Peyer's patch (tissue), 4 donors: Measurements from ENCODE around the gene RCSD1. TPM values are rescaled to one million over a fixed set of nuclear protein-coding genes. Genes with fewer than 3 reads are reported as not detected.

Experiments used
- DNase-seq, 3 donors: peaks; one replicate each; pipeline ENCODE4 v3.0.0-alpha.2; 2017 to 2019
- H3K27ac ChIP-seq, 4 donors: fragments of 200-600 bp; sonication (generic); one replicate each; pipeline ENCODE4 v1.5.1; 2016 to 2019
- H3K27me3 ChIP-seq, 2 donors: fragments of 200-600 bp; sonication (generic); one replicate each; pipeline ENCODE4 v1.5.1; 2019
- H3K36me3 ChIP-seq, 3 donors: fragments of 200-600 bp; sonication (generic); one replicate each; pipeline ENCODE4 v1.5.1; 2016 to 2019
- H3K4me1 ChIP-seq, 4 donors: fragments of 200-600 bp; sonication (generic); one replicate each; pipeline ENCODE4 v1.5.1; 2016 to 2019
- H3K4me3 ChIP-seq, 4 donors: fragments of 200-600 bp; sonication (generic); 1 replicate in 3 of 4; 2 replicates in 1 of 4; pipeline ENCODE4 v1.5.1; 2016 to 2019; ENCODE audit warnings: mild to moderate bottlenecking in 1 of 4
- H3K9me3 ChIP-seq, 4 donors: fragments of 200-600 bp; sonication (generic); one replicate each; pipeline ENCODE4 v1.5.1; 2016 to 2019; ENCODE audit warnings: mild to moderate bottlenecking in 1 of 4
- CTCF ChIP-seq, 6 experiments: fragments of 450-650 bp in 4 of 6; fragments of 200-600 bp in 2 of 6; sonication (generic) in 1 of 6; IDR thresholded peaks; one replicate each; pipeline ENCODE4 v1.5.1; 2017 to 2019; ENCODE audit warnings: antibody characterized with exemption in 6 of 6, mild to moderate bottlenecking in 3 of 6, moderate library complexity in 1 of 6
- POLR2A ChIP-seq, 2 donors: fragments of 450-650 bp; IDR thresholded peaks; one replicate each; pipeline ENCODE4 v1.5.1; 2017; ENCODE audit warnings: antibody characterized with exemption in 2 of 2, mild to moderate bottlenecking in 2 of 2, moderate library complexity in 2 of 2
- total RNA-seq, 4 donors: library from RNA; depleted of rRNA; stranded (reverse); fragments of >200 nt; gene quantifications; one replicate each; pipeline ENCODE4 v1.1.0, GENCODE V29; 2016

The RCSD1 gene
- total RNA-seq, 4 donors from 2014 or later = 6.7 to 95.7 (median 11.5) TPM

DNA sequence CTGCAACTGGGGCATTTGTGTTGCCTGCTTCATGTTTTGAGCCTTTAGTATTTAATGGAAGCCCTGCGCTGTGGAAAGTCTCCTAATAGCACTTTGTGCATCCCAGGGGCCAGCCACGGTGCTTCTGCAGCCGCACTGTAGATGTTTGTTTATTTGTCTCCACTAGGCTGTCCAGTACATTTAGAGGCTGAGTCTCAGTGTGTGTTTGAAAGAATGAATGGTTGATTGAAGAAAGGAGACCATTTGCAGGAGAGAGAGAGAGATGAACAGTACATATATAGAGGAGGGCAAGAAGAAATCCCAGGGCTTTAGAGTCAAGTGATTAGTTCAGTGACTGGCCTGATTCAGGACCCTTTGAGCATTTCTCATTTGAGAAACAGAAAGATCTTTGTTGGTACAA, 125.6 kb downstream of the RCSD1 start:
- Histone ChIP-seq H3K4me3 (no peak overlapping the region), H3K27me3 (no peaks in the 10 kb centered on the region), H3K4me1 (peaks cover 0 to 41% (median 2%) of the 10 kb centered on the region in 4 donors), H3K36me3 (no peaks in the 10 kb centered on the region), H3K27ac (no peak overlapping the region), H3K9me3 (no peaks in the 10 kb centered on the region)
- DNase-seq = no peak
- TF ChIP-seq CTCF (IDR thresholded peaks at IDR 0.05) (no peak), POLR2A (IDR thresholded peaks at IDR 0.05) (no peak)

Other genes with a start within 250 kb of the RCSD1 start
- 1 to 10 TPM in 3 of 4 donors, not detected in 1; 1.9 to 7.4 (median 3.9) TPM for gene CD247, start 111.7 kb upstream of the RCSD1 start, total RNA-seq
- 10 to 100 TPM; 50.3 to 80.3 (median 67.6) TPM for gene CREG1, start 76.5 kb upstream of the RCSD1 start, total RNA-seq
- 10 to 100 TPM; 23.1 to 87.7 (median 66.6) TPM for gene MPZL1, start 91.8 kb downstream of the RCSD1 start, total RNA-seq